Stimulated activated CD4-positive, alpha-beta T cell treated with anti-CD3 and anti-CD28 coated beads, Interleukin-12 subunit alpha, Interleukin-12 subunit beta, amount 100 ng/mL, for 24 hours (primary cell): ENCODE measurements around the gene PRDX6.
"Not testable (repeated sequence)": the region's sequence is repeated elsewhere in the genome, so short reads cannot be mapped to it uniquely, and the experiment has no call there.

Experiments used
- DNase-seq, 2 experiments: peaks; one replicate each; pipeline ENCODE4 v3.0.0-alpha.2; 2020; ENCODE audit warnings: low read depth in 2 of 2

The PRDX6 gene, protein sequence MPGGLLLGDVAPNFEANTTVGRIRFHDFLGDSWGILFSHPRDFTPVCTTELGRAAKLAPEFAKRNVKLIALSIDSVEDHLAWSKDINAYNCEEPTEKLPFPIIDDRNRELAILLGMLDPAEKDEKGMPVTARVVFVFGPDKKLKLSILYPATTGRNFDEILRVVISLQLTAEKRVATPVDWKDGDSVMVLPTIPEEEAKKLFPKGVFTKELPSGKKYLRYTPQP

DNA sequence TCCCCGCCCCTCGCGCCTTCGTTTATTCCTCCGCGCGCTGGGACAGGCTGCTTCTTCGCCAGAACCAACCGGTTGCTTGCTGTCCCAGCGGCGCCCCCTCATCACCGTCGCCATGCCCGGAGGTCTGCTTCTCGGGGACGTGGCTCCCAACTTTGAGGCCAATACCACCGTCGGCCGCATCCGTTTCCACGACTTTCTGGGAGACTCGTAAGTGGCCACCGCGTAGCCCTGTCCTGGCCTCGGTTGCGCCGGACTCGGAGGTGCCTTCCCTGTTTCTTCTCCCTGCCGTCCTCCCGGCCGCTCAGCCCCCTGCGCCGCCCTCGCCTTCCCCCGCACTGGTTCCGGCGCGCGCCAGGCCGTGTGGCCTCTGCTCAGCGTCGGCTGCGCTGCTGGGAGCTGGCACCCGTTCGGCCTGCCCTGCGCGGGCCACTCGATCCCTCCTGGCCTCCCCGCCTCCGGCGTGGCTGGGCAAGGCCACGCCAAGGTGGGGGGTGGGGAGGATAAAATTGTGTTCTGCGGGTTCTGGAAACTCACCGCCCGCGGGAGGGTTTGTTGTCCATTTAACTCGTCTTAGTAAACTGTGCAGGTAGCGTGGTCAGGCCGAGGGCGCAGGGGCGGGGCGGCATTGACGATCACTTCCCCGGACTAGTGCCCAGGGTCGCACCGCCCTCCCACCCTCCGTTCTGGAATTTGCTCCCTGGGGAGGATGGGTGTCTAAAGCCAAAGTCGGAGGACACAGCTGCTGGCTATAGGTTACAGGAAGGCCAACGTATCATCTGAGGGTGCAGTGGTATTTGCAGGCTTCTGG is at the start of gene PRDX6:
Gene PRDX6 (plus strand): TSS at position 50 of the 808 bp plus-strand sequence. CDS start 63 bp downstream, at position 113.
- peak in 1 of 2 experiments; percentile 11 for DNase-seq

DNA sequence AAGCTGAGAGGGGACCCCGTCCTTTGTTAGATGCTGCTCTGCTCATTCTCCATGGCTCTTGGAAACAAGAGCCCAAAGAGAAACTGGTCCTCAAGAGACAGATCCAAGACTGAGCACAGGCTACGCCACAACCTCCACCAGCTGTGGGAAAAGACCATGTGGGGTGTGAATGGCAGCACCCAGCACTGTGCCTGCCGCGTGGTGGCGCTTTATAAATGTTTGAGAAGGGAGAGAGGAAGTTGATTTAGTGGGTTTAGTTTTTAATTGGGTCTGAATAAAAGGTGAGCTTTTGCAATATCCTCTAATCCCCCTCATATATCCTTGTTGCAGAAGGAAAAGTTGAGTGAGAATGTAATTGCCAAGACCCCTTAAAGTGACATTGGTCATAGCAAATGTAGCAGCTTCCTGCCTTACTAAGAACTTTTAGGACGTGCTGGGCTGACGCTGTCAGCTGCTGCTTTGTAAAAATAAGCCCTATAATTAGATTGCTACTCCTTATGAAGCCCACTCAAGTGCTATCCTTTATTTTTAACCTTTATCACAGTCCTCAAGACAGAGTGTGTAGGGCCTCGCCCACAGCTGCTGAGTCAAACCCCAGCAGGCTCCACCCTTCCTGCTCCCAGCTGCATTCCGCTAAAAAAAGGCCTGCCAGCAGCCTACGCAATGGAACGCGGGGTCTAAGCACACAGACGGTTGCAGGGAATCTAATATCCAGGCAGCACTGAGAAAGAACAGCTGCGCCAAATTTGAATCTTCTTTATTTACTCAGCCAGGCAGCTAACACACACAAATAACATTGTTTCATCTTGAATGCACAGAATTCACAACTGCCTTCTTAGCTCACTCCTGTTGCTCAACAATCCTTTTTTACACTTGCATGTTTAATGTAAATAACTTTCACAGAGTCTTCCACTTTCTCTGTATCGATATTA is 47.4 kb upstream of the PRDX6 start:
- peak; percentile 44 to 53 for DNase-seq

DNA sequence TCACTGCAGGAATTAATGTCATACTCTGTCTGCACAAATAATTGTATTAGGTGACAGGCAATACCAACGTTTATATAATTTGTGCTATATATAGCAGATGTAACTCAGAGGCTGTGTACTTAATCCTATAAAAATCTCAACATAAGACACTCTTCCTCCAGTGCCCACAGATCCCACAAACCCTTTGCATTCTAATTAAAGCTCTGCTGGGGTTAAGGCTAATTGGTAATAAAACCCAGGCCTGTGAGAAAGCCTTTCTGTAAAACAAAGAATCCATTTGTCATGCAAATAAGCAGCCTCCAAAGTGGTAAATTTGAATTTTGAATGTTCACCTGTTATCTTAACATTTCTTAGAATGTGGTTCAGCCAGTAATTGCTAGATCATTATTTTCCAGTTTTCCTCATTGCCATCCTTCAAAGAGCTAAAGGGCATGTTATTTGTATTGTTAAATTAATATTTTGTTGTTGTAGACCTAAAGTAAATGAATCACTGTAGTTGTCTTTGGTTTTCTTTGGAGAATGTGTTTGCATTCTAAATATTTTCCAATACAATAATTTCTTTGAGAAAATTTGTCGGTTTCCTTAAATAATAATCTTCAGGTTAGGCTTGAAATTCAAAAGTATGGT is 46.3 kb upstream of the PRDX6 start:
- no peak for DNase-seq

DNA sequence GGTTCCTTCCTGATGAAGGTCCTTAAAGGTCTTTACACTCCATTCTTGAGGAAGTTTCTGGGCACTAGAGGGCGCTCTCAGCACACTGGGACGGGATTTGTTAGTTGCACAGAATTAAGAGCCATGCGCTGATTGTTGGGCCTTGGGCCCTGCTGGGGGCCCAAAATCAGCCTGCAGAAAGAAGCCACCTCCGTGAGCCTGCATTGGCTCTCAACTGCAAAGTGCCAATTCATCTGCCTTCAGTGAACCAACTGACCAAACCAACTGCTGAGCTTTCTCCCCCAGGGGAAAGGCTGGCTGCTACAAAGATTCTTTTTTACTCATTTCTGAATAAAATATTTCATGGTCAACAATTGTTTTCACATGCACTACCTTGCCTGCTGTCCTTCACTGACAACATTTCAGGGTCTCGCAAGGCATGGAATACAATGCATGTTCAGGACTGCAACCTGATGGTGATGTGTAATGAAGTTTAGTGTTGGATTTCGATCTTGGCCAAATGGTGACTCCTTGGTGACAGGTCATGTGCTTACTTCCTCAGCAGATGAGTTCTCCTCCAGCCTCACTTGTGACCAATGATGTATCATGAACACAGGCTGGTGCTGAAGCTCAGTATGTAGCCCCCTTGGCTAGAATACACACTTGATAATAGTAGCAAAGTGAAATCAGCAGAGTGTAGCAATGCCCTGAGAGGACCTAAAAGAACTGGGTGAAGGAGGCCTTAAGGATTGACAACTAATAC is 45.7 kb upstream of the PRDX6 start:
- DNase-seq: peak; percentile 75 to 90

DNA sequence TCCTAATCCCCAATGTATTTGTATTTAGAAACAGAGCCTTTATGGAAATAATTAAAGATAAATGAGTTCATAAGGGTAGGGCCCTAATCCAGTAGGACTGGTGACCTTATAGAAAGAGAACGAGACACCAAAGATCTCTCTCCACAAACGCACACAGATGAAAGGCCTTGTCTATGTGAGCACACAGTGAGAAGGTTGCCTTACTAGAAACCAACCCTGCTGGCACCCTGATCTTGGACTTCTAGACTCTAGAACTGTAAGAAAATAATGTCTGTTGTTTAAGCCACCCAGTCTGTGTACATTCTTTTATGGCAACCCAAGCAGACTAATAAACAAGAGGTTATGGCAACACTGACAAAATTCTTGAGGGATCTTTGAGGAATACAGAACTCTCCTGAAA is 44.8 kb upstream of the PRDX6 start:
- no peak for DNase-seq

DNA sequence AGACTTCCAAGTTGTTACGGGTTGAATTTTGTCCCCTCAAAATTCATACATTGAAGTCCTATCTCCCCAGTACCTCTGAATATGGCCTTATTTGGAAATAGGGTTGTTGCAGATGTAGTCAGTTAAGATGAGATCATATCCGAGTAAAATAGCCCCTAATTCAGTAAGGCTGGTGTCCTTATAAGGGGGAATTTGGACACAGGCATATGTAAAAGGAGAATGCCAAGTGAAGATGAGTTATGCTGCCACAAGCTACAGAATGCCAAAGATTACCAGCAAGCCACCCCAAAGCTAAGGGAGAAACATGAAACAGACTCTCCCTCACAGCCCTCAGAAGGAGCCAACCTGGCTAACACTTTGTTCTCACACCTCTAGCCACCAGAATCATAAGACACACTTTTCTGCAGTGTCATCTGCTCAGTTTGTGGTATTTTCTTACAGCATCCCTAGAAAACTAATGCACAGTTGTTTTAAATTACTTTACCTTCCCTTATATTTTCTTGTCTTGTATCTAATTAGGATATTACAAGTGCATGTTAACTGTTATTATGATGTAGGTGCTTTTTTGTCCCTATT is 43.3 kb upstream of the PRDX6 start:
- DNase-seq: no peak

DNA sequence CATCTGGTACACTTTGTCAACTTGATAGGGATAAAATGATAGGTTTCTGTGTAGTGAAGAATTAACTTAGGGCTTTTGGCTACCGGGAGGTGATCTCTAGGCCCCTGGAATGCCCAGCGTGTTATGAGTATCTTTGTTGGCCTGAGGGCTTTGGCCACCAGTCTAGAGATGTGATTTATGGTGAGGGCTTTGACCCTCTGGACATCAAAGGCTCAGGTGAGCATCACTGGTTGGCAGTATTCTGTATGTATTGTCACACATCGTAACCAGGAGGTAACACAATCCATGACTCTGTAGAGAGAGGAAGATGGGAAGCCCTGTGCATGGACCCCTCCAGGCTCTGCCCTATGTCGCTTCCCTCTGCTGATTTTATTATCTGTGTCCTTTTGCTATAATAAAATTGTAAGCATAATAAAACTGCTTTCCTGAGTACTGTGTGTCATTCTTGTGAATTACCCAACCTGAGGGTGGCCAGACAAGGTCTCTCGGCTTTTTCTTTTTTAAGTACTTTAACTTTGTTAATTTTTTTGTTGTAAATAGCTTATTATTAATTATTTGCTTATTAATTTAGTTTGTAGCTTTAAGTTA is 40.2 kb upstream of the PRDX6 start:
- no peak for DNase-seq

DNA sequence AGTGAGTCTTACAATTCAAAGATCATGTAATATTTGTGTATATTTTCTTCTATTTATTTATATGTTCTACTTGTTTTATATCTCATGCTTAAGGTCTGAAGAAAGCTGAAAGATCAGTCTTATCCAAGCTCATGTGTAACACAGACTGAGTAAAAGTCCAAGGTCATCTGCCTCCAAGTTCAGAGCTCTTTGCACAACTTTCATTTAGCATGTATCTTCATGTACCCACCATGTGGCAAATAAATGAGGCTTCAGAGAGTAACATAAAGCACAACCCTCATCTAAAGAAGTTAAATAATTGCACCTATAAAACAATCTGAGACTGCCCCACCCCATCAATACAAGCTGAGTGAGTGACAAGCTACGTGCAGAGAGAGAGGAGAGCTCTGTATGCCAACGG is 38.5 kb upstream of the PRDX6 start:
- DNase-seq: no peak

DNA sequence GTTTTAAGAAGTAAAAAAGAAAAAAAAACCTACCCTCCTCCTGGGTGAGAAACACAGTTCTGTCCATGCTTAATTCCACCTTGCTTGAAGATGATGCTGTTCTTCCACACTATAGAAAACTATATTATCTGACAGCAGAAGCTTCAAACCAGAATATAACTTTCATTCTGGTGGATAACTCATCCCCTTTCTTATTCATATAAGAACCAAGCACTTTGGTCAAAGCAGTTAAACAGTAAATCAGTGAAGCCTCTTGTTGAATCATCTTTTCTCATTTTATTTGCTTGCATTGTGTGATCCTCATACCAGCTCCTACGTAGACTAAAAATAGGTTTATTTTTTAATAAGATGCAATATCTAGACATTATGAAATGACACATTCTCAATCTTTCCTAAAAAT is 36.7 kb upstream of the PRDX6 start:
- DNase-seq: no peak

DNA sequence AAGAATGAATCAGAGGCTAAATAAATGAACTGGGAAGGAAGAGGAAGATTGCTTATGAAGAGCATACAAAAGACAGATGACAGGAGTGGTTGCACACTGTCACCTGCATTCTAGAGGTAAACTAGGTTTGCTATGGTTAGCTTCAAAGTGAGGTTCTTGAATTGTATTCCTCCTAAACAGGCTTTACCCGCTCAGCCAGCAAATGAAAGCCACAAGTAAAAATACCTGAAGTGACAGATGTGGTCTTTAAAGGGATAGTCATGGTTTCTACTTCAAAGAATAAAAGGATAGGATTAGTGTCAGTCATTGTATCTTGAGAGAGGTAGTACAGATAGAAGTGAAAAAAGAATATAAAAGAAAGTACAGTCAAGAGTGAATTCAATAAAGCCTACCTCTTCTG is 32.4 kb upstream of the PRDX6 start:
- DNase-seq: no peak

DNA sequence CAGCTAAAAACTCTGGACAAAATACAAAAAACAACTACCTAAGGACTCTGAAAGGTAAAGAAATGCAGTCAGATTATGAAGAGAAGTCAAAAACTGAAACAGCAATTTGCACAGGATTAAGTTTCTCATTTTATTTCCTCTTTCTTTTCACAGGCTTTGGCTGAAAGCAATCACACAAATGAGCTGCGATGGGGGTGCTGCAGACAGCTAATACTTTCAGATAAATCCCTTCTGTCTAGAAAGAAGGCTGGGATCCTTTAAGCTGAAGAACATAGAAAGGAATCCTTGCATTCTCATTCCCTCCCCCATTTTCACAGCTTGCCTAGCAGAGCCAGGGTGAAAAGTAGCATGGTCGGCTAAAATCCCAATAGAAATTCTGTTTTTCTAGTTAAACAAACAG is 32.0 kb upstream of the PRDX6 start:
- DNase-seq: no peak

DNA sequence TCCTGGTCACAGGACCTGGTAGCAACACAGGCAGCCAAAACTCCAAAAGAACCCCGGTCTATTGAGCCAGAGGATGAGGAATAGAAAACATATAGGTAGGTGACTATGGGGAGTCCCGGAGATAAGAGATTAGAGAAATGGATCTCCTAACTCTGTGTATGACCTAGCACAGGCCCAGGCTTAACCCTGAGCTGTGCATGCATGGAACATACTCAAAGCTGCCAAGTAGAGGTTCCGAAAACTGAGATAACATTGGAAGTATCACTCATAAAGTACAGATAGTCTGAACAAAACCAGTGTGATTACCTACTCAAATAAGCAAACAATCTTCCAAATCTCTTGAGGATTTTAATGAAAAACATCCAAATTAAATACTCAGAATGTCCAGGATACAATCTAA is 31.5 kb upstream of the PRDX6 start:
- DNase-seq: no peak

DNA sequence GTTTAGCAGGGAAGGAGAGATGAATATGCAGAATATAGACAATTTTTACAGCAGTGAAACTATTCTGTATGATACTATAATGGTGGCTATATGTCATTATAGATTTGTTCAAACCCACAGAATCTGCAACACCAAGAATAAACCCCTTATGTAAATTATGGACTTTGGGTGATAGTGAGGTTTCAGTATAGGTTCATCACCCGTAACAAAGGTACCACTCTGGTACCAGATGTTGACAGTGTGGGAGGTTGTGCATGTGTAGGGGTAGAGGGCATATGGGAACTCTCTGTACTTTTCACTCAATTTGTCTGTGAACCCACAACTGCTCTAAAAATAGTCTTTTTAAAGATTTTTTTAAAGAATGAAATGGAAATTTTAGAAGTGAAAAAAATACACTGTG is 29.9 kb upstream of the PRDX6 start:
- DNase-seq: no peak

DNA sequence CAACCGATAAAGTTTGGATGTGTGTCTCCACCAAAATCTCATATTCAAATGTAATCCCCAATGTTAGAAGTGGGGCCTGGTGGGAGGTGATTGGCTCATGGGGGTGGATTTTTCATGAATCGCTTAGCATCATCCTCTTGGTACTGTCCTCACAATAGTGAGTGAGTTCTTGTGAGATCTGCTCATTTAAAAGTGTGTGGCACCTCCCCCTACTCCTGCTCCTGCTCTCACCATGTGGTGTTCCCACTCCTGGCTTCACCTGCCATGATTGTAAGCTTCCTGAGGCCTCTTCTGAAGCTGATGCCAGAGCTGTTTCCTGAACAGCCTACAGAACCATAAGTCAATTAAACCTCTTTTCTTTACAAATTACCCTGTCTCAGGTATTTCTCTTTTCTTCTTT is 28.2 kb upstream of the PRDX6 start:
- no peak for DNase-seq

DNA sequence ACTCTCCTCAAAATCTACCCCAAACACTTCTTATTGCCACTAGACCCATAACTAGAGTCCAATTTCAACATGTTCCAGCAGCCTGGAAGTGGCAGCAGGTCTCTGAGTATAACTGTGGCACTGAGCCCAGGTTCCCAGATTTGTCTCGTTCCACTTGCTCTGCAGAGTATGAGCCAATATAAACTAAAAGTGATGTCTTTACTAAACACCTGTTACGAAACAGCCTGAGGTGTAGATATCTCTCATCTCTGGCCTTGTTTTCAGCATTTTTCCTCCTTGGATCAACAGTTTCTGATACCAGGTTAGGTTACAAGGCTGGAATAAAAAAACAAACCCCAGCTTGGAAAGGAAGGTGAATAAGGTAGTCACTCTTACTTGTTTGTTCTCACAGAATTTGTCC is 25.2 kb upstream of the PRDX6 start:
- DNase-seq: no peak

DNA sequence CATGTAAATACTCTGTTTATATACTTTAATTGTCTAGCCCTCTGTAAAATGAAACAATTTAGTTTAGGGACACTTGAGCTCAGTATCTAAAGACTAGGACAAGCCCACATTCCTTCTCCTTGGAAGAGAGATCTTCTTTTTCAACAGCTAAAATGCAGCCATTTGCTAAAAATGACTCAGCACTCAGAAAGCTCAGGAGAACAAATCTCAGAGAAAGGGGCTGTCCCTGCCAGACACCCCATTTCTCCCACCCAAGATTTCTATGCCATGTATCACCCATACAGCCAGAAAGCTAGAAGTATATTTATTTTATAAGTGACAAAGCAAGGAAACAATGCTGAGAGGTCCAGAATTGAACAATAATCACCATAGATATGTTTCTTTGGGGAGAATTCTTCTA is 23.2 kb upstream of the PRDX6 start:
- no peak for DNase-seq

DNA sequence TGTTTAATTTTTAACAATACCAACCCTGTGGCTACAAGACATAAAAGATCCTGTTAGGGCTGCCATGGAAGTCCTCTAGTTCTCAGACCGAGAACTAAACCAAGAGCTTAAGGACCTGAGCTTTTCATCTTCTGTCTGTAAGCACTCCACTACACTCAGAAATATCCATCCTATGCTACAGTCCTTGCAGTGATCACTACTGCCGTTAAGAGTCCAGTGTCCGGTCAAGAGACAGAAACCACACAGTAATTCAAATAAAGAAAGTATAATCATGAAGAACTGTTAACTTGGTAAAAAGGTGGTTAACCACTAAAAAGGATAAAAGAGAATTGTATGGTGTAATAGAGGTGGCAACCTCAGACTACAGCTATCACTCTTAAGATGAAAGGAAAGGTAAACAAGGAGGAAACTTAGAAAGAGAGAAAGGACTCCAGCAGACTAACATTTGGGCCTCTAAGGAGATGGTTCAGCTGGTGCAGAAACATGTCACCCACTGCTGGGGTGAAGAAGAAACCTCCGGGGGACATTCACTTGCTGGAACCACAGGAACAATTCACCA is 22.1 kb upstream of the PRDX6 start:
- DNase-seq: no peak

DNA sequence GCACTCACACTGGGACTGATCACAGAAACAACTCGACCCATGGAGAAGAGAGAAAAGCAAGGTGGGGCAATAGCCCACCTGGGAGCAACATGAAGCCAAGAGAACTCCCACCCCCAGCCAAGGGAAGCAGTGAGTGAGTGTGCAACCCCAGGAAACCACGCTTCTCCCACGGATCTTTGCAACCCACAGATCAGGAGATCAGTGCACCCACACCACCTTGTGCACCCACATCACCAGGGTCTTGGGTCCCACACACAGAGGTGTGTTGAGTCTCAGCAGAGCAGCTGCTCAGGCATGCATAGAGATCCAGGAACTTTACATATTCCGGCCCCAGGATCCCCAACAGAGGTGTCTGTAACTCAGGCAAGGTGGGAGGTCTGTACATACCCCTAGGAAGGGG is 17.2 kb upstream of the PRDX6 start:
- no peak for DNase-seq

DNA sequence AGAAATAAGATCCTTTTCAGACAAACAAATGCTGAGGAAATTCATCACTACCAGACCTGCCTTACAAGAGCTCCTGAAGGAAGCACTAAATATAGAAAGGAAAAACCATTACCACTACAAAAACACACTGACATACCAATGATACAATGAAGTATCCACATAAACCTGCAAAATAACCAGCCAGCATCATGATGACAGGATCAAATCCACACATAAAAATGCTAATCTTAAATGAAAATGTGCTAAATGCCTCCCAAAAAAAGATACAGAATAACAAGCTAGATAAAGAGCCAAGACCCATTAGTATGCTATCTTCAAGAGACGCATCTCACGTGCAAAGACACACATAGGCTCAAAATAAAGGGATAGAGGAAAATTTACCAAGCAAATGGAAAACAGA is 14.5 kb upstream of the PRDX6 start:
- DNase-seq: not testable (repeated sequence)

DNA sequence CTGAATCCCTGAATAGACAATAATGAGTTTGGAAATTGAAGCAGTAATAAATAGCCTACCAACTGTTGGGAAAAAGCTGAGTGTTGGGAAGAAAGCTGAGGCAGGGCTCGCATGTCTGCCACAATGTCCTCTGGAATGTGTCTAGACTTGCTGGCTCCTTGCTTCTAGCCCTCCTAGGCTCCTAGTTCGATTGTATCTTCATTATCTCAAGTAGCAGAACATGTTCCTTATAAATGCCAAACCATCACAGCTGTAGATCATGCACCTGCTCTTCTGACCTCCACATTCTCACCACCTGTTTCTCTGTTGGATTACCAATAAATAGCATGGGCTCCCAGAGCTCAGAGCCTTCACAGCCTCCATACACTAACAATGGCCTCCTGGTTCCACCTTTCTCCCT is 12.9 kb upstream of the PRDX6 start:
- DNase-seq: not testable (repeated sequence)
